ENCODE data around the gene PRRX2.

DNA sequence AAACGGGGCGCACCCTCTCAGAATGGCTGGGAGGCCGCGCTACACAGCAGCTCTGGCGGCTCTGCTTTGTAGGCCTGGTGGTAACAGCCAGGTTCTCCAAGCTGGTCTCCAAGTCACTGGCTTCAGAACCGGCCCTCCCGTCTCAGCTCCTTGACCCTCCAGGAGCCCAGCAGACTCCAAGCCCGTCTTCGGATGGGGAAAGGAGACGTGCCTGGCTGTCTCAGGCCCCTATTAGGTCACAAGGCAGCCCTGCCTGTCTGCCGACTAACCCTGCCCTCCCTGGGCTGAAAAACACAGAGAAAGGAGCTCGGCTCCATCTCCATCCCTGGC is 25.7 kb upstream of the PRRX2 start:
- TF ChIP-seq, protein P1, sequence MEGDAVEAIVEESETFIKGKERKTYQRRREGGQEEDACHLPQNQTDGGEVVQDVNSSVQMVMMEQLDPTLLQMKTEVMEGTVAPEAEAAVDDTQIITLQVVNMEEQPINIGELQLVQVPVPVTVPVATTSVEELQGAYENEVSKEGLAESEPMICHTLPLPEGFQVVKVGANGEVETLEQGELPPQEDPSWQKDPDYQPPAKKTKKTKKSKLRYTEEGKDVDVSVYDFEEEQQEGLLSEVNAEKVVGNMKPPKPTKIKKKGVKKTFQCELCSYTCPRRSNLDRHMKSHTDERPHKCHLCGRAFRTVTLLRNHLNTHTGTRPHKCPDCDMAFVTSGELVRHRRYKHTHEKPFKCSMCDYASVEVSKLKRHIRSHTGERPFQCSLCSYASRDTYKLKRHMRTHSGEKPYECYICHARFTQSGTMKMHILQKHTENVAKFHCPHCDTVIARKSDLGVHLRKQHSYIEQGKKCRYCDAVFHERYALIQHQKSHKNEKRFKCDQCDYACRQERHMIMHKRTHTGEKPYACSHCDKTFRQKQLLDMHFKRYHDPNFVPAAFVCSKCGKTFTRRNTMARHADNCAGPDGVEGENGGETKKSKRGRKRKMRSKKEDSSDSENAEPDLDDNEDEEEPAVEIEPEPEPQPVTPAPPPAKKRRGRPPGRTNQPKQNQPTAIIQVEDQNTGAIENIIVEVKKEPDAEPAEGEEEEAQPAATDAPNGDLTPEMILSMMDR (IDR thresholded peaks at IDR 0.05): no peak
- no peak for TF ChIP-seq EP300 (IDR thresholded peaks at IDR 0.05)
- TF ChIP-seq POLR2A (IDR thresholded peaks at IDR 0.05): no peak
- TF ChIP-seq POLR2AphosphoS5 (IDR thresholded peaks at IDR 0.05): no peak

Measured in upper lobe of left lung (tissue), 4 donors.